Measurements from ENCODE around the gene RNF123.

Gene RNF123

DNA sequence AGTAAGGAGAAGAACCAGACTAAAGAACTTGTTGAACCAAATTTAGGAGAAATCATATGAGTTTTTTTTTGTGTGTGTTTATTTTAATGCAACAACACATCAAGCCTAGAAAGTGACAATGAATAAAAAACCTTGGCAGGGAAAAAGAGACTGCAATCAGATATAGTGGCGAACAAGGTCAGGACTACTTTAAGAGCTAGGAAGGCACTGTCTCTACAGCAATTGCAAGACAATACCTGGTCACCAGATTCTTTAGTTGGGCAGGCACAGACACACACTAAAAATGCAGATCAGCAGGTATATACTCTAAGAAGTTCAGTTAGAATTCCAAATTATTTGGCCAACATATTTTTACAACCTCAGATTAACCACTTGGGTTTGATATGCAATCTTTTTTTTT lies 65.2 kb downstream of the RNF123 start:
- Histone ChIP-seq H3K9me2 (ENCODE audit: low read depth, low read length) (no peaks in the 10 kb centered on the region), H2AFZ (ENCODE audit: low read length) (no peak overlapping the region), H3K9ac (ENCODE audit: low read length) (no peak overlapping the region), H3K36me3 (ENCODE audit: insufficient read depth, low read length) (no peaks in the 10 kb centered on the region), H3K4me1 (ENCODE audit: insufficient read depth, low read length, severe bottlenecking) (no peaks in the 10 kb centered on the region), H3K4me3 (ENCODE audit: low read depth, low read length, poor library complexity, severe bottlenecking) (no peak overlapping the region), H3K27me3 (ENCODE audit: insufficient read depth, low read length) (no peaks in the 10 kb centered on the region), H3F3A (ENCODE audit: insufficient read depth, low read length) (no peaks in the 10 kb centered on the region), H3K27ac (ENCODE audit: low read depth, low read length, poor library complexity, severe bottlenecking) (no peak overlapping the region), H3K79me2 (ENCODE audit: insufficient read depth, low read length) (peaks cover 18% of the 10 kb centered on the region), H3K4me2 (ENCODE audit: low read length) (no peak overlapping the region), H3K9me3 (ENCODE audit: low read length) (no peaks in the 10 kb centered on the region), H4K20me1 (ENCODE audit: insufficient read depth, low read length) (no peaks in the 10 kb centered on the region)
- TF ChIP-seq EZH2 (IDR thresholded peaks at IDR 0.05; ENCODE audit: borderline replicate concordance, low read length) = no peak
- TF ChIP-seq, protein P1, sequence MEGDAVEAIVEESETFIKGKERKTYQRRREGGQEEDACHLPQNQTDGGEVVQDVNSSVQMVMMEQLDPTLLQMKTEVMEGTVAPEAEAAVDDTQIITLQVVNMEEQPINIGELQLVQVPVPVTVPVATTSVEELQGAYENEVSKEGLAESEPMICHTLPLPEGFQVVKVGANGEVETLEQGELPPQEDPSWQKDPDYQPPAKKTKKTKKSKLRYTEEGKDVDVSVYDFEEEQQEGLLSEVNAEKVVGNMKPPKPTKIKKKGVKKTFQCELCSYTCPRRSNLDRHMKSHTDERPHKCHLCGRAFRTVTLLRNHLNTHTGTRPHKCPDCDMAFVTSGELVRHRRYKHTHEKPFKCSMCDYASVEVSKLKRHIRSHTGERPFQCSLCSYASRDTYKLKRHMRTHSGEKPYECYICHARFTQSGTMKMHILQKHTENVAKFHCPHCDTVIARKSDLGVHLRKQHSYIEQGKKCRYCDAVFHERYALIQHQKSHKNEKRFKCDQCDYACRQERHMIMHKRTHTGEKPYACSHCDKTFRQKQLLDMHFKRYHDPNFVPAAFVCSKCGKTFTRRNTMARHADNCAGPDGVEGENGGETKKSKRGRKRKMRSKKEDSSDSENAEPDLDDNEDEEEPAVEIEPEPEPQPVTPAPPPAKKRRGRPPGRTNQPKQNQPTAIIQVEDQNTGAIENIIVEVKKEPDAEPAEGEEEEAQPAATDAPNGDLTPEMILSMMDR (IDR thresholded peaks at IDR 0.05; ENCODE audit: low read length) = no peak

- TF ChIP-seq EZH2 (IDR thresholded peaks at IDR 0.05; ENCODE audit: borderline replicate concordance, low read length) = no peak
- TF ChIP-seq, protein P1 (IDR thresholded peaks at IDR 0.05; ENCODE audit: low read length) = no peak
- Histone ChIP-seq H3K36me3 (ENCODE audit: insufficient read depth, low read length) (no peaks in the 10 kb centered on the region), H2AFZ (ENCODE audit: low read length) (no peak overlapping the region), H3K4me1 (ENCODE audit: insufficient read depth, low read length, severe bottlenecking) (no peaks in the 10 kb centered on the region), H3K4me3 (ENCODE audit: low read depth, low read length, poor library complexity, severe bottlenecking) (no peak overlapping the region), H4K20me1 (ENCODE audit: insufficient read depth, low read length) (no peaks in the 10 kb centered on the region), H3K4me2 (ENCODE audit: low read length) (no peak overlapping the region), H3K9ac (ENCODE audit: low read length) (no peak overlapping the region), H3K9me2 (ENCODE audit: low read depth, low read length) (no peaks in the 10 kb centered on the region), H3K9me3 (ENCODE audit: low read length) (no peaks in the 10 kb centered on the region), H3K79me2 (ENCODE audit: insufficient read depth, low read length) (peaks cover 18% of the 10 kb centered on the region), H3F3A (ENCODE audit: insufficient read depth, low read length) (no peaks in the 10 kb centered on the region), H3K27ac (ENCODE audit: low read depth, low read length, poor library complexity, severe bottlenecking) (no peak overlapping the region), H3K27me3 (ENCODE audit: insufficient read depth, low read length) (no peaks in the 10 kb centered on the region)
Measured at GRCh38 chr3:49756036-49756435, 66.7 kb downstream of the RNF123 start.

DNA sequence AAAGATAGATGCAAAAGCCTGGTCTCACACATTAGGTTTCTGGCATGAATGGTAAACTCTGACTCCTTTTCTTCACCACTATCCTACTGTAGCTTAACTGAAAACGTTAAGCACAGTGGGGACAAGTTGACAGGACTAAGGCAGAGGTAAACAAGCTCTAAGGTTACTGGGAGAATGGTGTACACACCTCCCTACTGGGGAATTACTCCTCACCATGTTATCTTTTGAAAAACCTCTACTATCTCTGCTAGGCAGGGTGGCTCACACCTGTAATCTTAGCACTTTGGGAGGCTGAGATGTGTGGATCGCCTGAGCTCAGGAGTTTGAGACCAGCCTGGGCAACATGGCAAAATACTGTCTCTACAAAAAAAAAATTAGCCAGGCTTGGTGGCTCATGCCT lies 67.8 kb downstream of the RNF123 start:
- no peak overlapping the region for H3K27ac ChIP-seq (ENCODE audit: low read depth, low read length, poor library complexity, severe bottlenecking)
- no peaks in the 10 kb centered on the region for H3F3A ChIP-seq (ENCODE audit: insufficient read depth, low read length)
- no peaks in the 10 kb centered on the region for H3K4me1 ChIP-seq (ENCODE audit: insufficient read depth, low read length, severe bottlenecking)
- H3K27me3 ChIP-seq (ENCODE audit: insufficient read depth, low read length) = no peaks in the 10 kb centered on the region
- no peaks in the 10 kb centered on the region for H4K20me1 ChIP-seq (ENCODE audit: insufficient read depth, low read length)
- H3K9me3 ChIP-seq (ENCODE audit: low read length) = no peaks in the 10 kb centered on the region
- H3K9me2 ChIP-seq (ENCODE audit: low read depth, low read length) = no peaks in the 10 kb centered on the region
- no peaks in the 10 kb centered on the region for H3K36me3 ChIP-seq (ENCODE audit: insufficient read depth, low read length)
- no peak overlapping the region for H2AFZ ChIP-seq (ENCODE audit: low read length)
- TF ChIP-seq, protein P1 (IDR thresholded peaks at IDR 0.05; ENCODE audit: low read length) = no peak
- TF ChIP-seq EZH2 (IDR thresholded peaks at IDR 0.05; ENCODE audit: borderline replicate concordance, low read length) = no peak
- H3K9ac ChIP-seq (ENCODE audit: low read length) = no peak overlapping the region
- H3K4me3 ChIP-seq (ENCODE audit: low read depth, low read length, poor library complexity, severe bottlenecking) = no peak overlapping the region
- no peak overlapping the region for H3K4me2 ChIP-seq (ENCODE audit: low read length)
- H3K79me2 ChIP-seq (ENCODE audit: insufficient read depth, low read length) = peaks cover 18% of the 10 kb centered on the region

All from OCI-LY1 (cell line).